Lung microvascular endothelial cell (primary cell): ENCODE data around the gene XRCC4. TPM values are rescaled to one million over a fixed set of nuclear protein-coding genes. Genes with fewer than 3 reads are reported as not detected.

Experiments used
- DNase-seq, 2 donors: peaks; one replicate each; pipeline versions ENCODE4 v3.0.0 to v3.0.0-alpha.2; 2010; ENCODE audit warnings: low read depth in 2 of 2
- total RNA-seq: library from RNA; depleted of rRNA; stranded (reverse); fragments of >200 nt; gene quantifications from 2 replicates; pipeline ENCODE4 v1.2.1, GENCODE V29; 2014

XRCC4 gene
- total RNA-seq, 1 donor from 2014 or later, result 2.0 TPM

DNA sequence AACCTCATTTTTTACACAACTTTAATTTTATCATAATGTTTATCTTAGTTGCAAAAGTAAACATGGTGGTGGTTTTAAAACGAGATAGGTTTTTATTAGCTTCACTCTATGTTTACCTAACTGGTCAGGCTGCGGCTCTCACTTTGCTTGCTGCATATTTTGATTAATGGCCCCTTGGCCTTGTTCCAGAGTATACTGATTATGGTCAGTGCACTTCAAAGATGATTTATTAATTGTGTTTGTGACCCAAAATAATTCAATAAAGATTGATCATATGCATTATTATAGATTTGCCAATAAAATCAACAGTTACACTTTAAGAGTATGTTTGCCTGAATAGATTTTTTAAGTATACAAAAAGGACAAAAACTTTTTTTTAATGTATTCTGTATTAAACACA, 188.0 kb downstream of the XRCC4 start:
- DNase-seq, result peak; percentile 55 to 58

- no peak for DNase-seq
Measured at GRCh38 chr5:83270311-83270710, 193.0 kb downstream of the XRCC4 start.

DNA sequence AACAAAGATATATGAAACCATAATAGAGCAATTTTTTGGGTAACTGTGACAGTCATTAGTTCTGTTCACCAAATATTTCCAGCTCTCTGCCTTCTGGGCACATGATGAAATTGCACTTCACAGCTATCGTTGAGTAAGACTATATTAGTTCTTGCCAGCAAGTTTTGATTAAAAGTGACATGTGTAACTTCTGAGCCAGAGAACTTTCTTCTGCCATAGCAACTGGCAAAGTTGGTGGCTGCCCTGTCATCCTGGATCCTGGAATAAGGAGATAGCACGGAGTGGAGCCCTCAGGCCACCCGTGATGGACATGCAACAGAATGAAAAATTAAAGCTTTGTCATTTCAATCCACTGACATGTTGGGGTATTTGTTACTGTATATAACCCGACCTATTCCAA, 199.8 kb downstream of the XRCC4 start:
- DNase-seq, result no peak

DNA sequence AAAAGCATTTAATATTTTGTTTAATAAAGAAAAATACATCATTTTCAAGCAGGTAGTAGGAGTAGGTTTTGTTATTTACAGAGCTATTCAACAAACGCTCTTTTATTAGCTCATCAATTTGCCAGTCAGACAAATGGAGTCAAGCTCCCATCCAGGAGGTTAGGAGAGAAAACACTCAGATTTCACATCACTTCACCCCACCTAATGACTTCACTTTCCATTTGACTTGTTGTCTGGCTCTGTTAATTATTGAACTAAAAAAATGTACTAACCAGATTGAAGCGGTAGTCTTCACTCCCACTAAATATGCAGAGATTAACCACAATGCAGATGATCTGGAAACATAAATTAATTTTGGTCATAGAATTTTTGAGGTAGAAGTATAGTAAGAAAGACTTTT, 200.6 kb downstream of the XRCC4 start:
- no peak for DNase-seq

DNA sequence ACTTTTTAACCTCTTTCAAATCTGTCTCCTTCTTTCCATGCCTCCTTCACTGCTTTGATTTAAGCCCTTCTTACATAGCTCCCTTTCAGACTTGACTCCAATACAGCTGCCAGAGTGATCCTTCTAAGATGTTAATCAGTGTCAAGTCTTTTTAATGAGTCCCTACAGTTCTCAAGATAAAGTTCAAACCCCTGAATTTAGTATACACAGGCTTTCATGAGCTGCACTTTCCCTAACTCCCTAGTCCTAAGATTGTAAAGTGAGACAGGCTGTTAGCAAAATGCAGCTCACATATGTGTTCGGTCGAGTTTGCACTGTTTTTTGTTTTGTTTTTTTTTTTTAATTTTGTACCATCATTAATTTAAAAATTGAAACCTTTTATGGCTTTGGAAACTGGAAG, 203.8 kb downstream of the XRCC4 start:
- no peak for DNase-seq

DNA sequence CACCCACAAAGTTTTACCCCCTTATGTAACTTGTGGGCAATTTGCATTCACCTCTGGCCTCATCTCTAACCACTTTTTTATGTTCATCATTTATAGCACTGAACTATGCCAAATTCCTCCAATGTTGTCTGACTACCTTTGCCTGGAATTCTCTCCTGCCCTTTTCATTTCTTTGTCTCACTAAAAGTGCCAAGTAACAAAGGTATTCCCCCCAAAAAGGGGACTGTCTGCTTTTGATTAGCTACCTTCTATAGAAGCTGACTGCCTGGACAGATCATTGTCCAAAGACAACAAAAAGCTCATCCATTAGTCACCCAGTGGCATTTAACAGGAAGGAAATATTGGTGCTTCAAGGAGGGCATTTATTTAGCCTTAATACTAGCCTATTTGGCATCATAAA, 204.3 kb downstream of the XRCC4 start:
- DNase-seq, result peak; percentile 21 to 22

- no peak for DNase-seq
Measured at GRCh38 chr5:83283761-83284160, 206.4 kb downstream of the XRCC4 start.

DNA sequence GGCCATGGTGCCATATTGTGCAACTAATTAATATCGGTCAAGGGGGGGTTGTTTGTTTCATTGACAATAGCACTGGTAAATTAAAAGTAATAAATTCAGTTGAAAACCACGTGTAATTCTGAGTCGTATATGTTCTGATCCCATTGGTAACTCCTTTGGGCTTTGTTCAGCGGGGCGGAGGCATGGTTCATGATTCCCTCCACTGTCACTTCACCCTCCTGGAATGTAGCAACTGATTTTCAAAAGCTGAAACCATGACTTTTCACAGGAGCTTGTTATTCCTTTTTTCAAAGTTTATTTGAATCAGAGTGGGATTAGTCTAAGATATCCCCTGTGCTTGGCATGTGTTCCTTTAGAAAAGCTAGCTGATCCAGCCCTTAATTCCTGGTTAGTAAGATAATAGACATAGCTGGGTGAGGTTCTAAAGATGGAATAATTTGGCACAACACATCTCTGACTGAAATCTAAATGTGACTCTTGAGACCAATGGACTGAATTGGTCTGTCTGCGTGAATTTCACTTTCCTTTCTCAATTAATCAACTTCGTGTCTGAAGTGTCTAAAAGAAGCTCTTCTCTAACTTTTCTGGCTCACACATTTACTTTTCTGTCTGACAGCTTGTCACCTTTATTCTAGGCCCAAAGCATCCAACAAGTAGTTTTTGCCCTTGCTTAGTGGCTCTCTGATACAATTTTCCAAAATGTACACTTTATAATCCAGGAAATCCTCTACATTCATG, 208.5 kb downstream of the XRCC4 start:
- no peak for DNase-seq

- DNase-seq, result no peak
Measured at GRCh38 chr5:83294246-83294645, 216.9 kb downstream of the XRCC4 start.

DNA sequence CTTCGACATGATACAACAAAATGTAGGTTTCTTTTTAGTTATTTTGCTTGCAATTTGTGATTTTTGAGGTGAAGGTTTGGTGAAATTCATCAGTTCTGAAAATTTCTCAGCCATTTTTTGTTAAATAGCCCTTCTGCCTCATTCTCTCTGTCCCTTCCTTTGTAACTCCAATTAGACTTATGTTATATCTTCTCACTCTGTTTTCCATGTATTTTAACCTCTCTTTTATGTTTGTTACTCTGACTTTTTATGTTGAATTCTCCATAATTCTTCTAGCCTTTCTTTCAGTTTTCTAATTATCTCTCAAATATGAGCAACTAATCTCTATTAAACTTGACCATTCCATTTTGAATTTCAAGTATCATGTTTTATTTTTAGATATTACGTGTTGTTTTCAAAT, 222.0 kb downstream of the XRCC4 start:
- DNase-seq, result no peak

GRCh38 chr5:83306572-83307241, 229.4 kb downstream of the XRCC4 start:
- peak in 1 of 2 donors; percentile 51 for DNase-seq

DNA sequence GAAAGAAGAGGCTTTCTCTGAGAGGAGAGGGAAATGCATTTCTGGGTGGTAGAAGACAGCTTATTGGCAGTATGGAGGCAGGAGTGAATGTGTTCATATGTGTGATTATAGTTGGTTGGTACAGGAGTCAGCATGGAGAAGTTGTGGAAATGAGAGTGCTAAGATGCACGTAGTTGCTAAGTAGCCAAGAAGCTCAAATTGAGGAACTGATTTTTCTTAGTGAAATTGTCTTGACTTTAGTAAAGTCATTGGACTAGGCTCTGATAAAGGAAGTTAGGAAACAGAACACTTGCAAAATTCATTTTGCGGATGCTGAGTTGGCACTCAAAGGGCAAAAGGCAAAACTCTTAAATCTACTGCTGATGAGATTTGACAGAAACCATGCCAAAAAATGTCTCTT, 235.3 kb downstream of the XRCC4 start:
- DNase-seq, result no peak

GRCh38 chr5:83313436-83313835, 236.1 kb downstream of the XRCC4 start:
- no peak for DNase-seq

GRCh38 chr5:83321483-83322055, 244.2 kb downstream of the XRCC4 start:
- no peak for DNase-seq

GRCh38 chr5:83322273-83322924, 245.1 kb downstream of the XRCC4 start:
- DNase-seq, result no peak

- no peak for DNase-seq
Measured at GRCh38 chr5:83323557-83324180, 246.3 kb downstream of the XRCC4 start.

DNA sequence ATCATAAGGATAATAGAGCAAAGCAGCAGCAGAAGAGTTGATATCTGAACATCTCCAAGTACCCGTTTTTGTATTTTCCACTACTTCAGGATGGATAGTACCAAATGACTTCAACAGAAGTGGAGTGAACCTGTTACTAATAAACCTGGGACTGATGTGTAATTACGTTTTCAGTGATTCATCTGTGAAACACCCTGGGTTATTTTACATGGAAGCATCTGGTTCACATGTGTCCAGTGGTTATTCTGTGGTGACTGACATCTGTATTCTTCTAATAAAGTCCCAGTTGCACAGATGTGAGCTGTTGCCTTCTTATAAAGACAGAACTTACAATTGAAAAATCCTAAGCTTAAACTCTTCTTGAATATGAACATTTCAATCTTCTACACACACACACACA, 254.5 kb downstream of the XRCC4 start:
- DNase-seq, result no peak

DNA sequence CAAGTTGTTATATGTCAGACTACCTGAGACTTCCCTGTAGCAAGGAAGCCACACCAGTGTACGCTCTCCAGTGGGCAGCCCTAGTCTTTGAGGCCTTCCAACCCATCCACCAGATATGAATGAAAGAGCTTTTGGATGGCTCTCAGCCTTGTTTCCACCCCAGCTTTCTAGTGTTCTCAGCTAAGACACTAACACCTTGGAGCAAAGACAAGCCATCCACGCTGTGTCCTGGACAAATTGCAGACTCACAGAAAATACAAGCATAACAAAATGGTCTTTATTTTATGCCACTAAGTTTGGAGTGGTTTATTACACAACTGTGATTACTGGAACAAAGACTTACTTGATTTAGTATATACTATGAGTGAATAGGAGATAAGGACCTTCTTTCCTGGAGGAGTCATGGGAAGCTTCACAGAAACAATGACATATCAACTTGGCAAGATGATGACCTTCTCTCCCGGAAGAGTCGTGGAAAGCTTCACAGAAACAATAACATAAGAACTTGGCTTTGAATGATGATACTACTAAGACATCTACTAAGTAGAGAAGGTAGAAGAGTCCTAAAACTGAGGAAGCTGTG, 260.2 kb downstream of the XRCC4 start:
- DNase-seq, result no peak

GRCh38 chr5:83340511-83340918, 263.2 kb downstream of the XRCC4 start:
- no peak for DNase-seq

DNA sequence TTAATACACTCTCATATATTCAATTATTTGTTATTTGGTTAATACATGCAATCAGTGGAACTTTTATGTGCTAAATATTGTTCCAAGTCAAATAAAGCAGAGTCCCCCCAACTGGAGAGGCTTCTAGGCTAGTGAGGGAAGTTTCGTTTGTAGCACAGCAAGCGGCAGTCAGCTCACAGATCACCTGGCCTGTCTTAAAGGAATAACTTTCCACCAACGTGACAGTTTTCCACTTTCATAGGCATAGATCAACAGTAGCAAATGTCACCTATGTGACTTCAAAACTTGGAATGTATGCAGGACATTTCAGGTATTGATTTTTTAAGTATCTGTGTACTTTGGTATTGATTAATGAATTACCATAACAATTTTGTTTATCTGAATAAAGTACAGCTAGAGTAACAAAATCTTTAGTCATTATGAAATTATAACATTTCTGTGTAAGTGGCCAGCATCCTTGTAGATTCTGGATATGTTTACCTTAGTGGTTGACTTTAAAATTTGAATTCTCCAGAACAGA, 264.5 kb downstream of the XRCC4 start:
- no peak for DNase-seq

GRCh38 chr5:83342465-83342864, 265.1 kb downstream of the XRCC4 start:
- DNase-seq, result no peak
